Activated CD8-positive, alpha-beta T cell treated with anti-CD3 and anti-CD28 coated beads for 36 hours (primary cell): Measurements from ENCODE around the gene CYP2A7. TPM values are rescaled to one million over a fixed set of nuclear protein-coding genes. Genes with fewer than 3 reads are reported as not detected.
"Not testable (repeated sequence)": the region's sequence is repeated elsewhere in the genome, so short reads cannot be mapped to it uniquely, and the experiment has no call there.

ENCODE experiments used
- ATAC-seq: fragments of 200-7000 bp; cut with Tn5 transposase; one replicate; pipeline ENCODE4 v1.10.0; 2021; ENCODE audit warnings: mild to moderate bottlenecking, moderate library complexity
- CTCF ChIA-PET: fragments of 350-600 bp; sonication (Branson Sonifier 250); formaldehyde crosslinking; loops from one replicate; lab custom pipeline; 2021; ENCODE audit warnings: antibody characterized with exemption; lab: Charles Lee
- POLR2A ChIA-PET: fragments of 350-600 bp; sonication (Branson Sonifier 250); formaldehyde crosslinking; loops from one replicate; lab custom pipeline; 2021; ENCODE audit warnings: antibody characterized with exemption; lab: Charles Lee
- DNase-seq: peaks from one replicate; pipeline ENCODE4 v3.0.0-alpha.2; 2020
- H3K27ac Mint-ChIP-seq: one replicate; pipeline ENCODE4 v1.8.0; 2021; ENCODE audit warnings: mild to moderate bottlenecking, mixed read lengths
- H3K27me3 Mint-ChIP-seq: one replicate; pipeline ENCODE4 v1.8.0; 2021; ENCODE audit warnings: mixed read lengths
- H3K36me3 Mint-ChIP-seq: one replicate; pipeline ENCODE4 v1.8.0; 2021; ENCODE audit warnings: low read depth, mixed read lengths
- H3K4me1 Mint-ChIP-seq: one replicate; pipeline ENCODE4 v1.8.0; 2021; ENCODE audit warnings: low read depth, mixed read lengths
- H3K4me3 Mint-ChIP-seq: one replicate; pipeline ENCODE4 v1.8.0; 2021; ENCODE audit warnings: mild to moderate bottlenecking, moderate library complexity, mixed read lengths
- H3K9me3 Mint-ChIP-seq: one replicate; pipeline ENCODE4 v1.8.0; 2021; ENCODE audit warnings: mixed read lengths
- intact Hi-C: fragments of 100-400 bp; cut with micrococcal nuclease; formaldehyde crosslinking; loops from one replicate; pipeline ENCODE4 v1.10.0; 2022
- total RNA-seq, 2 experiments: library from RNA; stranded (reverse); gene quantifications; one replicate each; pipeline ENCODE4 v1.2.3, GENCODE V29; 2021
- TF ChIP-seq, protein P1 (sequence below): fragments of 200-600 bp; IDR thresholded peaks from one replicate; pipeline ENCODE4 v1.8.0; 2022; ENCODE audit warnings: antibody characterized with exemption, mild to moderate bottlenecking

Gene CYP2A7
- total RNA-seq, 2 experiments from 2014 or later: not detected

DNA sequence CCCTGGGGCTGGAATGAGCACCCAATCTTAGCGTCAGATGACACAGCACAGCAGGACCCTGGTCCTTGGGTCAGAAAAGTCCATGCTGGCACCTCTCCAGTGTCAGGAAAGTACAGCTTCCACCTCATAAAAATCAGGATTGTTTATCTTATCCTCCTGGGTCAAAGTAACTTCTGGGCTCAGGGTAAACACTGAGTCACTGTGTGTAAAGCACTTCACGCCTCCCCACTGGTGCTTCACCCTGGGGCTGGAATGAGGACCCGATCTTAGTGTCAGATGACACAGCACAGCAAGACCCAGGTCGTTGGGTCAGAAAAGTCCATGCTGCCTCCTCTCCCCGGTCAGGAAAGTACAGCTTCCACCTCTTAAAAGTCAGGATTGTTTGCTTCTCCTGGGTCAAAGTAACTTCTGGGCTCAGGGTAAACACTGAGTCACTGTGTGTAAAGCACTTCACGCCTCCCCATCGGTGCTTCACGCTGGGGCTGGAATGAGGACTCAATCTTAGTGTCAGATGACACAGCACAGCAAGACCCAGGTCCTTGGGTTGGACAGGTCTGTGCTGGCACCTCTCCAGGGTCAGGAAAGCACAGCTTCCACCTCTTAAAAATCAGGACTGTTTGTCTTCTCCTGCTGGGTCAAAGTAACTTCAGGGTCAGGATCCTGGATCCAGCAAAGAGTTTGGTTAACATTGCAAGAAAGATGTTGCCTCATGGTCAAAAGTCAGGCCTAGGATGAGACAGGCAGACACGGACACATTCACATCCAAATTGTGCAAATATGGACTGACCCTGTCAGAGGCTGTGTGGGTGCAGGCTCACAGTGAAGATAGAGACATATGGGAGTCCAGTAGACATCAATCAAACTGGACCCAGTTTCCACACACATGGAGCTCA is 39.2 kb upstream of the CYP2A7 start:
- POLR2A ChIA-PET: no interaction called here
- TF ChIP-seq, protein P1, sequence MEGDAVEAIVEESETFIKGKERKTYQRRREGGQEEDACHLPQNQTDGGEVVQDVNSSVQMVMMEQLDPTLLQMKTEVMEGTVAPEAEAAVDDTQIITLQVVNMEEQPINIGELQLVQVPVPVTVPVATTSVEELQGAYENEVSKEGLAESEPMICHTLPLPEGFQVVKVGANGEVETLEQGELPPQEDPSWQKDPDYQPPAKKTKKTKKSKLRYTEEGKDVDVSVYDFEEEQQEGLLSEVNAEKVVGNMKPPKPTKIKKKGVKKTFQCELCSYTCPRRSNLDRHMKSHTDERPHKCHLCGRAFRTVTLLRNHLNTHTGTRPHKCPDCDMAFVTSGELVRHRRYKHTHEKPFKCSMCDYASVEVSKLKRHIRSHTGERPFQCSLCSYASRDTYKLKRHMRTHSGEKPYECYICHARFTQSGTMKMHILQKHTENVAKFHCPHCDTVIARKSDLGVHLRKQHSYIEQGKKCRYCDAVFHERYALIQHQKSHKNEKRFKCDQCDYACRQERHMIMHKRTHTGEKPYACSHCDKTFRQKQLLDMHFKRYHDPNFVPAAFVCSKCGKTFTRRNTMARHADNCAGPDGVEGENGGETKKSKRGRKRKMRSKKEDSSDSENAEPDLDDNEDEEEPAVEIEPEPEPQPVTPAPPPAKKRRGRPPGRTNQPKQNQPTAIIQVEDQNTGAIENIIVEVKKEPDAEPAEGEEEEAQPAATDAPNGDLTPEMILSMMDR: no peak
- intact Hi-C loops: no loop called here
- ATAC-seq (no peak), DNase-seq (no peak)
- no peak overlapping the region for H3K4me3 Mint-ChIP-seq
- peaks cover 1% of the 10 kb centered on the region for H3K27me3 Mint-ChIP-seq
- H3K36me3 Mint-ChIP-seq: no peaks in the 10 kb centered on the region
- H3K27ac Mint-ChIP-seq: no peak overlapping the region
- H3K9me3 Mint-ChIP-seq: peaks cover 16% of the 10 kb centered on the region
- CTCF ChIA-PET: no interaction called here
- no peaks in the 10 kb centered on the region for H3K4me1 Mint-ChIP-seq

DNA sequence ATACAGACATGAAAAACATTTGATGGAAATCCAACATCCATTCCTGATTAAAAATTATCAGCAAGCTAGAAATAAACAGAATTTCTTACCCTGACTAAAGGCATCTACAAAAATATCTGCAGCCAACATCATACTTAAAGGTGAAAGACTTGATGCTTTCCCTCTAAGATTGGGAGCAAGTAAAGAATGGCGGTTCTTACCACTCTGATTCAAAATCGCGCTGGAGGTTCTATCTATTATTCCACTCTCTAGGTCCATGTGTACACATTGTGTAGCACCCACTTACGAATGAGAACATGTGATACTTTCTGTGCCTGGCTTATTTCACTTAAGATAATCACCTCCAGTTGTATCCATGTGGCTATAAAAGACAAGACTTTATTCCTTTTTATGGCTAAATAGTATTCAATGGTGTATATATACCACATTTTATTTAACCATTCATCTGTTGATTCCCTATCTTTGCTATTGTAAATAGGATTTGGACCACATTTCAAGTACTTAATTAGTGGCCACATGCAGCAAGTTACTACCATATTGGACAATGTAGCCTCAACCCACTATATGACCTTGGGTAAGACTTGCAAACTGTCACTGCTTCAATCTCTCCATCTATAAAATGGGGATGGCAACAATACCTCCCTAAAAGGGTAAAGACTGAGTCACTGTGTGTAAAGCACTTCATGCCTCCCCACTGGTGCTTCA is 38.4 kb upstream of the CYP2A7 start:
- TF ChIP-seq, protein P1: no peak
- Mint-ChIP-seq H3K27me3 (peaks cover 1% of the 10 kb centered on the region), H3K4me3 (no peak overlapping the region), H3K9me3 (peaks cover 16% of the 10 kb centered on the region), H3K27ac (no peak overlapping the region), H3K36me3 (no peaks in the 10 kb centered on the region), H3K4me1 (no peaks in the 10 kb centered on the region)
- DNase-seq (no peak), ATAC-seq (no peak)
- ChIA-PET CTCF (no interaction called here), POLR2A (no interaction called here)
- intact Hi-C loops: no loop called here

DNA sequence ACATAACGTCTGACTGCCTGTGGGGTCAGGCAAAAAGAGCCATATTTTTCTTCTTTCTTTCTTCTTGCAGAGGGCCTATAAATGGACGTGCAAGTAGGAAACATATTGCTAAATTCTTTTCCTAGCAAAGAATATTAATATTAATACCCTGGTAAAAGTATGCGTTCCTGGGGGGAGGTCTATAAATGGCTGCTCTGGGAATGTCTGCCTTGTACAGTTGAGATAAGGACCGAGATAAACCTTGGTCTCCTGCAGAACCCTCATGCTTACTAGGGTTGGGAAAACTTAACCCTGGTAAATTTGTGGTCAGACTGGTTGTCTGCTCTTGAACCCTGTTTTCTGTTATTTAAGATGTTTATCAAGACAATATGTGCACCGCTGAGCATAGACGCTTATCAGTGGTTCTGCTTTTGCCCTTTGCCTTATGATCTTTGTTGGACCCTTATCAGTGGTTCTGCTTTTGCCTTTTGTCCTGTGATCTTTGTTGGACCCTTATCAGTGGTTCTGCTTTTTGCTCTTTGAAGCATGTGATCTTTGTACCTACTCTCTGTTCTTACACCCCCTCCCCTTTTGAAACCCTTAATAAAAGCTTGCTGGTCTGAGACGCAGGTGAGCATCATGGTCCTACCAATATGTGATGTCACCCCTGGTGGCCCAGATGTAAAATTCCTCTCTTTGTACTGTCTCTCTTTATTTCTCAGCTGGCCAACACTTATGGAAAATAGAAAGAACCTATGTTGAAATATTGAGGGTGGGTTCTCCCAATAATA is 37.7 kb upstream of the CYP2A7 start:
- H3K27ac Mint-ChIP-seq, H3K36me3 Mint-ChIP-seq, ATAC-seq, H3K4me3 Mint-ChIP-seq, CTCF ChIA-PET, POLR2A ChIA-PET, H3K4me1 Mint-ChIP-seq, intact Hi-C loops, DNase-seq, H3K27me3 Mint-ChIP-seq: not testable (repeated sequence)
- H3K9me3 Mint-ChIP-seq: peaks cover 16% of the 10 kb centered on the region

DNA sequence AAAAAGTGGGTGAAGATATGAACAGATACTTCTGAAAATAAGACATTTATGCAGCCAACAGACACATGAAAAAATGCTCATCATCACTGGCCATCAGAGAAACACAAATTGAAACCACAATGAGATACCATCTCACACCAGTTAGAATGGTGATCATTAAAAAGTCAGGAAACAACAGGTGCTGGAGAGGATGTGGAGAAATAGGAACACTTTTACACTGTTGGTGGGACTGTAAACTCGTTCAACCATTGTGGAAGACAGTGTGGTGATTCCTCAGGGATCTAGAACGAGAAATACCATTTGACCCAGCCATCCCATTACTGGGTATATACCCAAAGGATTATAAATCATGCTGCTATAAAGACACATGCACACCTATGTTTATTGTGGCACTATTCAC is 36.3 kb upstream of the CYP2A7 start:
- H3K4me3 Mint-ChIP-seq, DNase-seq, POLR2A ChIA-PET, intact Hi-C loops, ATAC-seq, H3K4me1 Mint-ChIP-seq, H3K27me3 Mint-ChIP-seq, H3K27ac Mint-ChIP-seq, CTCF ChIA-PET, H3K36me3 Mint-ChIP-seq: not testable (repeated sequence)
- H3K9me3 Mint-ChIP-seq: peaks cover 25% of the 10 kb centered on the region

DNA sequence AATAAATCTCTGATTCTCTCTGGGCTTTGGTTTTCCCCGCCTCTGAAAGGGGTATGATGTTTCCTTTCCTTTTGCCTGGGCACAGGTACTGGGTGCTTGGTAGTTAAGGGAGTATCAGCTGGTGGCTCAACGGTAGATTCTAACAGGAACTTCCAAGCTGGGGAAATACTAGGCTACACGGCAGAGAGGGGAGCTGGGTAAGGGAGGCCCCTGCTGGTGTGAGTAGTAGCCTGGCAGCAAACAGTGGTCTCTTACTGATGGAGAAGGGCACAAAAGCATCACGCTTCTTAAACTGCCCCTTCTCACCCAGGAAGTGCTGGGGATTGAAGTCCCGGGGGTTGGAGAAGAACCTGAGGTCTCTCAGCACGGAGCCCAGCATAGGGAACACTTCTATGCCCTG is 26.9 kb upstream of the CYP2A7 start:
- Mint-ChIP-seq H3K27ac (no peak overlapping the region), H3K27me3 (peaks cover 17% of the 10 kb centered on the region), H3K9me3 (peaks cover 8% of the 10 kb centered on the region), H3K36me3 (peaks cover 2% of the 10 kb centered on the region), H3K4me3 (peak overlapping the region; percentile 62), H3K4me1 (peaks cover 12% of the 10 kb centered on the region)
- DNase-seq (no peak), ATAC-seq (no peak)
- TF ChIP-seq, protein P1: no peak
- intact Hi-C loops: no loop called here
- POLR2A ChIA-PET: no interaction called here
- CTCF ChIA-PET: no interaction called here
